ENCODE results near the gene DUOX1. TPM values are rescaled to one million over a fixed set of nuclear protein-coding genes. Genes with fewer than 3 reads are reported as not detected.

The DUOX1 gene
- total and polyA plus RNA-seq, 8 donors = 6.4 to 265 (median 8.4) TPM

DNA sequence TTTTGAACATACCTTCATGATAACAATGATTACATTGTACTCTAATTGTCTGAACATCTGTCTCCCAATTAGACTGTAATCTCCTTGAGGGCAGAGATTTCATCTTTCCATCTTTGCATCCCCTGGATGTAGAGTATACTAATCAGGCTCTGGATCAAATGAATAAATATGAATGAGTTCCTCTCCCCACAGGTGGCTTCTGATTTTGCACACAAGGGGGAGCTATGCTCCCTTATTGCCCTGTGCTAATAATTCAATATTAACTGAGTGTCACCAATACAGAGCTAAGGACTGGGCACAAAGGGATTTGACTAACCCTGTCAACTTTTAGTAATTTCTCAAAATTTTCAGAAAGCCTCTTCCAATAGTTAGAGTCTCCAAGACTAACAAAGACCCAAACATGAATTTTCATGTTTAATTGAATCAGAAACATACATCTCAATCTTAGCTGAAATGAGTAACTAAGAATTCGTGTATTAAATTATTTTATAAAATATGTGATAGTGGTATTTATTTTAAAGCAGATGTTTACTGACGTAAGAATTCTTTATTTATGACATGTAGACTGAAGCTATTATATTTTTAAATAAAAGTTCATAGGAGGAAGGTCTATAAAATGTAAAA is 3.1 kb upstream of the DUOX1 start:
- Histone ChIP-seq H3K27me3 (peaks cover 21 to 75% of the 10 kb centered on the region in 2 donors), H3K36me3 (no peaks in the 10 kb centered on the region)

DNA sequence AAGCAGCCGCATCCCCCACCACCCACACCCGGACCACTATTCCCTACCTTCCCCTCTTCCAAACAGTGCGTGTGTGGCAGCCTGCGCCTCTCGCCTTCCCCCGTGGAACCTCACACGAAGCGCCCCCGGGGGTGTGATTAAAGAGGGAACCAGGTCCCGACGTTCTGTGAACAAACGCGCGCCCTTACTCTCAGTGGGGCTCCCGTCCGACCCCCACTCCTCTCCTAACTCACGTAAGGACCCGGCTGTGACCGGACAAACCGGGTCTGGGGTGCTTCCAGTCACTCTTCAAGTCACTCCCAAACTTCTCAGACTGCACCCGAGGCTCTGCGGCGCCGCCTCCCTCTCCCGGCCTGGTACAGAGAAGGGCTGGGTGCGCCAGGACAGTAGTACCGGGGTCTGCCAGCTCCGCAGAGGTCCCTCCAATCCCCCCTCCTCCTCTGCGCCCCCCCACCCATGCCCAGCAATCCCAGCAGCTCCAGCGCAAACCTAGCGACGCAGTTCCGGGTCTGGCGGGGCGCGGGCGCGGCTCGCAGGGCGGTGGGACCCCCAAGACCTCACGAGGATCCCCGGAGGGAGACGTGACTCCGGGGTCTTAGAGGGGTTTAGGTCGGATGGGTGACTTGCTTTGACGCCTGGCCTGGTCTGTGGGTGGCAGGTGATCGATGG is 689 bp upstream of the DUOX1 start:
- Histone ChIP-seq H3K36me3 (no peaks in the 10 kb centered on the region), H3K4me1 (peaks cover 0 to 8% of the 10 kb centered on the region in 2 donors), H3K27ac (peak overlapping the region; percentile 19 to 50), H3K27me3 (peaks cover 24 to 79% of the 10 kb centered on the region in 2 donors), H3K4me3 (peak overlapping the region; percentile 27 to 46), H3K9me3 (no peaks in the 10 kb centered on the region)
- intact Hi-C loops (cut with DNase I) = no loop called here
- TF ChIP-seq, protein P1, sequence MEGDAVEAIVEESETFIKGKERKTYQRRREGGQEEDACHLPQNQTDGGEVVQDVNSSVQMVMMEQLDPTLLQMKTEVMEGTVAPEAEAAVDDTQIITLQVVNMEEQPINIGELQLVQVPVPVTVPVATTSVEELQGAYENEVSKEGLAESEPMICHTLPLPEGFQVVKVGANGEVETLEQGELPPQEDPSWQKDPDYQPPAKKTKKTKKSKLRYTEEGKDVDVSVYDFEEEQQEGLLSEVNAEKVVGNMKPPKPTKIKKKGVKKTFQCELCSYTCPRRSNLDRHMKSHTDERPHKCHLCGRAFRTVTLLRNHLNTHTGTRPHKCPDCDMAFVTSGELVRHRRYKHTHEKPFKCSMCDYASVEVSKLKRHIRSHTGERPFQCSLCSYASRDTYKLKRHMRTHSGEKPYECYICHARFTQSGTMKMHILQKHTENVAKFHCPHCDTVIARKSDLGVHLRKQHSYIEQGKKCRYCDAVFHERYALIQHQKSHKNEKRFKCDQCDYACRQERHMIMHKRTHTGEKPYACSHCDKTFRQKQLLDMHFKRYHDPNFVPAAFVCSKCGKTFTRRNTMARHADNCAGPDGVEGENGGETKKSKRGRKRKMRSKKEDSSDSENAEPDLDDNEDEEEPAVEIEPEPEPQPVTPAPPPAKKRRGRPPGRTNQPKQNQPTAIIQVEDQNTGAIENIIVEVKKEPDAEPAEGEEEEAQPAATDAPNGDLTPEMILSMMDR (IDR thresholded peaks at IDR 0.05) = no peak
- DNase-seq (peak in 2 of 4 donors; percentile 21 to 31), ATAC-seq (peak; percentile 36)

More for the DNA sequence above, 3.1 kb upstream of the DUOX1 start:
- no peak overlapping the region for H3K4me3 ChIP-seq
- intact Hi-C loops (cut with DNase I) = no loop called here
- H3K9me3 ChIP-seq = no peaks in the 10 kb centered on the region
- ATAC-seq (no peak), DNase-seq (peak in 1 of 4 donors; percentile 31)
- H3K4me1 ChIP-seq = peaks cover 0 to 12% of the 10 kb centered on the region in 2 donors
- no peak overlapping the region for H3K27ac ChIP-seq
- TF ChIP-seq, protein P1 (IDR thresholded peaks at IDR 0.05) = peak; percentile 51 to 62

DNA sequence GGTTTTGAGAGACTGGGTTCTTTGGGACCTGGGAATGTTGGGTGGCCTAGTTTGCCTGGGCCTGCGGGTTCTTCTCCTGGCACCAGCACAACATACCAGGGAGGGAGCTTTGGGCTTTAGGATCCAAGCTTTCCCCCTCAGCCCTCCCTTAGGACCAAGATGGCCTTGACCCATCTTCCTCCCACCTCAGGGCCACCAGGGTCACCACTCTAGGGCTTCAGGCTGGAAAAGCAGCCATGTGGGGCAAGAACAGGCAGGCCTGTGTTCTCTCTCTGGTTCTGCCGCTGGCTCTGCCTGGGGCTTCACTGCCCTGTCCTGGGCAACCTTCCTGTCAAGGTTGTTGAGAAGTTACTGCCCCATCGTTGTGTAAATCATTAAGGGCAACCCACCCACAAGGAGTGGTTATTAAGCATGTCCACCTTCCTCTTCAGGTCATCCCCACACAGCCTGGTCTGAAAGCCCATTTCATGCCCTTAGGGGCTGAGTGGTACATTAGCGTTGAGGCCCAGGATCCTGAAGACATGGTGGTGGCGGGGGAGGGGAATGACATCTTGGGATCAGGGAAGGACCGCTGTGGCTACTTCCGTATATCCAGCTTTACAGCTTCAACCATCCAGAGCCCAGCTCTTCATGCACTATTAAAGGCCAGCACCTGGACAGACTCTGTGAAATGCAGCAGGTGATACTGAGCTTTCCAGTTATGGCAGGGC is 652 bp downstream of the DUOX1 start:
- TF ChIP-seq, protein P1 (IDR thresholded peaks at IDR 0.05) = no peak
- H3K36me3 ChIP-seq = no peaks in the 10 kb centered on the region
- H3K27ac ChIP-seq = peak overlapping the region; percentile 50 to 76
- no peaks in the 10 kb centered on the region for H3K9me3 ChIP-seq
- intact Hi-C loops (cut with DNase I) = no loop called here
- DNase-seq (peak in 1 of 4 donors; percentile 32), ATAC-seq (peak; percentile 2)
- H3K4me3 ChIP-seq = peak overlapping the region; percentile 27 to 46
- H3K27me3 ChIP-seq = peaks cover 28 to 81% of the 10 kb centered on the region in 2 donors
- H3K4me1 ChIP-seq = peaks cover 0 to 21% of the 10 kb centered on the region in 2 donors

DNA sequence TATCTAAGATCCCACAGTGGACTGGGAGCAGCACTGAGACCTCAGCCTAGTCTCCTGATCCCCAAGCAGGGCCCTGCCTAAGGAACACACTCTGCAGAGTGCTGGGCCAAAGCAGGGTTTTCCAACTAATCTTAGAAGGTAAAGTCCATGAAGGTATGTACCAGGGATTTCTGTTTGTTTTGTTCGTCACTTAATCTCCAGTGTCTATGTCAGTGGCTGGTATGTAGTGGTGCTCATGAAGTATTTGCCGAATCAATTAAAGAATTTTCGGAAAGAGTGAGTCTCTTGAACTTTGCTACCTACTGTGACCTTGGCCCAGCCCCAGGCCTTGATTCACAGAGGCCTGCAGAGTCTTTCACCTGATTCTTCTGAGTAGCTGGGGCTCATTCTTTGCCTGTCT is 1.7 kb downstream of the DUOX1 start:
- ATAC-seq = peak; percentile 33
- Histone ChIP-seq H3K9me3 (no peaks in the 10 kb centered on the region), H3K4me3 (peak overlapping the region in 1 of 2 donors; percentile 46), H3K36me3 (no peaks in the 10 kb centered on the region), H3K4me1 (peaks cover 0 to 21% of the 10 kb centered on the region in 2 donors), H3K27me3 (peaks cover 28 to 87% of the 10 kb centered on the region in 2 donors), H3K27ac (peak overlapping the region in 1 of 2 donors; percentile 76)
- TF ChIP-seq, protein P1 (IDR thresholded peaks at IDR 0.05) = no peak
- DNase-seq = no peak
- intact Hi-C loops (cut with DNase I) = no loop called here

Data from left lung (tissue), 10 donors.